Colonic mucosa (tissue), 4 donors: Measurements from ENCODE around the gene SREBF1. TPM values are rescaled to one million over a fixed set of nuclear protein-coding genes. Genes with fewer than 3 reads are reported as not detected.
A peak's percentile ranks its signal among the peaks of the same experiment; 100 is the strongest.

Experiments used
- DNase-seq: peaks from one replicate; pipeline ENCODE4 v3.0.0-alpha.2; 2020
- H3K27ac ChIP-seq: fragments of 200-600 bp; one replicate; pipeline ENCODE4 v1.8.0; 2021
- H3K27me3 ChIP-seq: fragments of 200-600 bp; one replicate; pipeline ENCODE4 v1.8.0; 2021
- H3K36me3 ChIP-seq: fragments of 200-600 bp; one replicate; pipeline ENCODE4 v1.8.0; 2021
- H3K4me1 ChIP-seq: fragments of 200-600 bp; one replicate; pipeline ENCODE4 v1.8.0; 2021; ENCODE audit warnings: mild to moderate bottlenecking
- H3K4me3 ChIP-seq: fragments of 200-600 bp; one replicate; pipeline ENCODE4 v1.8.0; 2021
- H3K9ac ChIP-seq, 2 donors: one replicate each; pipeline ENCODE4 v1.7.0; 2013; ENCODE audit warnings: control low read depth in 2 of 2, low read depth in 2 of 2, low read length in 2 of 2
- H3K9me3 ChIP-seq: fragments of 200-600 bp; one replicate; pipeline ENCODE4 v1.8.0; 2021
- intact Hi-C: fragments of 100-400 bp; cut with DNase I; formaldehyde crosslinking; loops from one replicate; pipeline ENCODE4 v1.14.1; 2022
- total RNA-seq, 2 donors: library from RNA; stranded (reverse); fragmentation: NEBNext Ultra II Directional in 1 of 2; extraction: Animal tissue kit (Norgen Biotek cat#: 25700) in 1 of 2; gene quantifications; one replicate each; pipeline ENCODE4 v1.2.1, GENCODE V29; 2021
- TF ChIP-seq, protein P1 (sequence below): fragments of 200-600 bp; IDR thresholded peaks from one replicate; pipeline ENCODE4 v1.8.0; 2022; ENCODE audit warnings: antibody characterized with exemption, mild to moderate bottlenecking
- donor health status: healthy.
- donor health status: DM: no; HTN: no; CAD: no.
- donor health status: DM: no; HTN: no; CAD: no.

Gene SREBF1
- total RNA-seq, 2 donors from 2014 or later, result 170 to 174 TPM

- intact Hi-C loops, result no loop called here
- H3K36me3 ChIP-seq, result peaks cover 1% of the 10 kb centered on the region
- H3K9ac ChIP-seq, result peak overlapping the region; percentile 59 to 91
- peak; percentile 63 for DNase-seq
- peaks cover 46% of the 10 kb centered on the region for H3K4me1 ChIP-seq
- no peaks in the 10 kb centered on the region for H3K9me3 ChIP-seq
- peak overlapping the region; percentile 93 for H3K27ac ChIP-seq
- TF ChIP-seq, protein P1, sequence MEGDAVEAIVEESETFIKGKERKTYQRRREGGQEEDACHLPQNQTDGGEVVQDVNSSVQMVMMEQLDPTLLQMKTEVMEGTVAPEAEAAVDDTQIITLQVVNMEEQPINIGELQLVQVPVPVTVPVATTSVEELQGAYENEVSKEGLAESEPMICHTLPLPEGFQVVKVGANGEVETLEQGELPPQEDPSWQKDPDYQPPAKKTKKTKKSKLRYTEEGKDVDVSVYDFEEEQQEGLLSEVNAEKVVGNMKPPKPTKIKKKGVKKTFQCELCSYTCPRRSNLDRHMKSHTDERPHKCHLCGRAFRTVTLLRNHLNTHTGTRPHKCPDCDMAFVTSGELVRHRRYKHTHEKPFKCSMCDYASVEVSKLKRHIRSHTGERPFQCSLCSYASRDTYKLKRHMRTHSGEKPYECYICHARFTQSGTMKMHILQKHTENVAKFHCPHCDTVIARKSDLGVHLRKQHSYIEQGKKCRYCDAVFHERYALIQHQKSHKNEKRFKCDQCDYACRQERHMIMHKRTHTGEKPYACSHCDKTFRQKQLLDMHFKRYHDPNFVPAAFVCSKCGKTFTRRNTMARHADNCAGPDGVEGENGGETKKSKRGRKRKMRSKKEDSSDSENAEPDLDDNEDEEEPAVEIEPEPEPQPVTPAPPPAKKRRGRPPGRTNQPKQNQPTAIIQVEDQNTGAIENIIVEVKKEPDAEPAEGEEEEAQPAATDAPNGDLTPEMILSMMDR, result no peak
- no peaks in the 10 kb centered on the region for H3K27me3 ChIP-seq
- H3K4me3 ChIP-seq, result peak overlapping the region; percentile 27
Observed at GRCh38 chr17:17824119-17824782, 12.5 kb downstream of the SREBF1 start.

DNA sequence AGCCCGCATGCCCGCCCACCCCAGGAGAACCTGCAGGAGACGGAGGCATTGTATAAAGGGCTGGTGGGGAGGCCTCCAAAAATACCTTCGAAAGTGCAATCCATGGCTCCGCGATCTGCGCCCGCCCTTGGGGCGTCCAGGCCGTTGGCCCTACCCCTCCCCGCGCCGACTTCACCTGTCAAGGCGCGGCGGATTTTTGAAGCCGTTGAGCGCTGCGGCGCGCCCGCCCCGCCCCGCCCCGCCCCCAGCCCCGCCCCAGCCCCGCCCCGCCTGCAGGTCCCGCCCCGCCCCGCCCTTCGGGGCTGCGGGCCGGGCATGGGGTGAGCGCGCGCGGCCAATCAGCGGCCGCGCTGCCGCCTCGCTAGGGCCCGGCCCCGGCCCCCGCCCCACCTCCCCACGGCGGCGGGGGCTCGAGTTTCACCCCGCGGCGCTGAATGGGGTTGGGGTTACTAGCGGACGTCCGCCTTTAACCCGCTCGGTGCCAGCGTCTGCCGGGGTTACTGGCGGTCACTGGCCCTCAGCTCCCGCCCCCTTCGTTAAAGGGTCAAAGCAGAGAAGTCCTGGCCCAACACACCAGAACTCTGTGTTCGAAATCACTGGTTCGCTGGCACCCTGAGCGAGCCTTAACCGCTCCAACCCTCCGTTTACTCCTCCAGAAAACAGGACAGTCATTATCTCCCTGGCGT lies 13.2 kb downstream of the SREBF1 start:
- intact Hi-C loops, result no loop called here

DNA sequence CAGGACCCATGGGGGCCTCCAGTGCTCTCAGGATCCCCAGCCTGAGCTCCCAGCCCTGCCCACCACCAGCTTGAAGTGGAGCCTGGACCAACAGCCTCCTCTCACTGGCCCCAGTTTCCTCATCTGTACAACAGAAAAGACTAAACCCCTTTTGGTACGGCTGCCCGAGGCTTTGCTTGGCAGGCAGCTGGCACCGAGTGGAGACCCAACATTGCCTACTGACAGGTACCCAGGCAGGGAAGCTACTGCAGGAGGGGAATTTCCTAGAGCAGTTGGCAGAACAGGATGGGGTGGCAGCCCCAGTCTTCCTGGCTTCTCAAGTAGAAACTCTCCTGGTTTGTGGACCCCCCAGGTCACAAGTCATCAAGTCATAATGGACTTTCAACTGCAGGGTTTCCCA lies 14.2 kb downstream of the SREBF1 start:
- peak overlapping the region; percentile 60 for H3K4me3 ChIP-seq
- TF ChIP-seq, protein P1, result no peak
- peaks cover 56% of the 10 kb centered on the region for H3K4me1 ChIP-seq
- H3K9ac ChIP-seq, result peak overlapping the region; percentile 68 to 82
- H3K9me3 ChIP-seq, result no peaks in the 10 kb centered on the region
- intact Hi-C loops, result no loop called here
- peak overlapping the region; percentile 65 for H3K27ac ChIP-seq
- no peaks in the 10 kb centered on the region for H3K27me3 ChIP-seq
- H3K36me3 ChIP-seq, result peaks cover 12% of the 10 kb centered on the region
- no peak for DNase-seq

More for the DNA sequence above, 13.2 kb downstream of the SREBF1 start:
- Histone ChIP-seq H3K27me3 (no peaks in the 10 kb centered on the region), H3K27ac (peak overlapping the region; percentile 93), H3K36me3 (peaks cover 8% of the 10 kb centered on the region), H3K9ac (peak overlapping the region; percentile 69 to 91), H3K9me3 (no peaks in the 10 kb centered on the region), H3K4me1 (peaks cover 52% of the 10 kb centered on the region), H3K4me3 (peak overlapping the region; percentile 60)
- TF ChIP-seq, protein P1, result no peak
- peak; percentile 90 for DNase-seq

- DNase-seq, result peak; percentile 59
- no peaks in the 10 kb centered on the region for H3K27me3 ChIP-seq
- peaks cover 17% of the 10 kb centered on the region for H3K36me3 ChIP-seq
- intact Hi-C loops, result no loop called here
- H3K9ac ChIP-seq, result peak overlapping the region; percentile 68 to 82
- H3K4me1 ChIP-seq, result peaks cover 56% of the 10 kb centered on the region
- no peaks in the 10 kb centered on the region for H3K9me3 ChIP-seq
- peak overlapping the region; percentile 60 for H3K4me3 ChIP-seq
- TF ChIP-seq, protein P1, result no peak
- H3K27ac ChIP-seq, result peak overlapping the region; percentile 65
Observed at GRCh38 chr17:17822189-17822588, 14.6 kb downstream of the SREBF1 start.

DNA sequence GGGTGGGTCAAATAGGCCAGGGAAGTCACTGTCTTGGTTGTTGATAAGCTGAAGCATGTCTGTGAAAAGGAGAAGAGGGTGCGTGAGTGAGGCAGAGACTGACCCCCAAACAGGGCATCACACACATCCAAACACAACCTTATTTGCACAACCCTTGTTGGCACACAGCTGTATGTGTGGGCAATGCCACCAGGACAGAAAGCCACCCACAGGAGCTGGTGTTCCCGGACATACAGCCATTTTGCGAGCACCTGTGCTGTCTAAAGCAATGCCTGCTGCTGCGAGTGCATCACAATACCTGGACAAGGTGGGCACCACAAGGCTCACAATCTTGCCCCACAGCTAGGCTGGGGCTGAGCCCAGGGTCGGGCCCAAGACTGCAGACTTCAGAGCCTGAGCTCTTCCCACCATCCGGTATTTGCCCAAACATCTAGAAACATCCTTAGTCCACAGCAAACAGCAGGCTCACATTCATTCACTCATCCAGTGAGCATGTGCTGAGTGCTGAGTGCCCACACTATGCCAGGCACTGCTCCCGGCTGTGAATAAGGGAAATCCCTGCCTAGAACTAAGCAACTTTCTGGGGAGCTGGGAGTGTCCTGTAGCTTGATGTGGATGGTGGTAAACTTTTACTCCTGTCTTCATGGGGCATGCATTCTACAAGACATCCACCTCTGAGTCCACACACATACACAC lies 16.2 kb downstream of the SREBF1 start:
- TF ChIP-seq, protein P1, result no peak
- Histone ChIP-seq H3K36me3 (peaks cover 25% of the 10 kb centered on the region), H3K9me3 (no peaks in the 10 kb centered on the region), H3K27ac (peak overlapping the region; percentile 32), H3K9ac (peak overlapping the region in 1 of 2 donors; percentile 4), H3K4me1 (peaks cover 56% of the 10 kb centered on the region), H3K27me3 (no peaks in the 10 kb centered on the region), H3K4me3 (no peak overlapping the region)
- intact Hi-C loops, result no loop called here
- no peak for DNase-seq
